Measurements from ENCODE around the gene CNKSR1.

Gene CNKSR1

GRCh38 chr1:26160527-26161414 lies 16.5 kb upstream of the CNKSR1 start:
- no peak for DNase-seq

DNA sequence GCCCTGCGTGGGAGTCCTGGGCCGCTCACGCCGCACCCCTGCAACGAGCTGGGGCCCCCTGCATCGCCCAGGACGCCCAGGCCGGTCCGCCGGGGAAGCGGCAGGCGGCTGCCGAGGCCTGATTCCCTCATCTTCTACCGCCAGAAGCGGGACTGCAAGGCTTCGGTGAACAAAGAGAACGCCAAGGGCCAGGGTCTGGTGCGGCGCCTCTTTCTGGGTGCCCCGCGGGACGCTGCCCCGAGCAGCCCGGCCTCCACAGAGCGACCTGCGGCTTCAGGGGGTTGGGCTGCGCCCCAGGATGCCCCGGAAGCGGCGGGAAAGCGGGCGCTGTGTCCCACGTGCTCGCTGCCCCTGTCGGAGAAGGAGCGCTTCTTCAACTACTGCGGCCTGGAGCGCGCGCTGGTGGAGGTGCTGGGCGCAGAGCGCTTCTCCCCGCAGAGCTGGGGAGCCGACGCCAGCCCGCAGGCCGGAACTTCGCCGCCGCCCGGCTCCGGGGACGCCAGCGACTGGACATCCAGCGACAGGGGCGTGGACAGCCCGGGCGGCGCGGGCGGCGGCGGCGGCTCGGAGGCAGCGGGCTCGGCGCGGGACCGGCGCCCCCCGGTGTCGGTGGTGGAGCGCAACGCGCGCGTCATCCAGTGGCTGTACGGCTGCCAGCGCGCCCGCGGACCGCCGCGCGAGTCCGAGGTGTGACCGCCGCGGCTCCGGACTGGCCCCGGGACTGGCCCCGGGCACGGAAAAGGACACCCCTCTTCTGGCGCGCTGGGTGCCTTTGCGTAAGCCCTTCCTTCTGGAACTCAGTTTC lies 15.7 kb upstream of the CNKSR1 start:
- peak; percentile 28 for DNase-seq

DNA sequence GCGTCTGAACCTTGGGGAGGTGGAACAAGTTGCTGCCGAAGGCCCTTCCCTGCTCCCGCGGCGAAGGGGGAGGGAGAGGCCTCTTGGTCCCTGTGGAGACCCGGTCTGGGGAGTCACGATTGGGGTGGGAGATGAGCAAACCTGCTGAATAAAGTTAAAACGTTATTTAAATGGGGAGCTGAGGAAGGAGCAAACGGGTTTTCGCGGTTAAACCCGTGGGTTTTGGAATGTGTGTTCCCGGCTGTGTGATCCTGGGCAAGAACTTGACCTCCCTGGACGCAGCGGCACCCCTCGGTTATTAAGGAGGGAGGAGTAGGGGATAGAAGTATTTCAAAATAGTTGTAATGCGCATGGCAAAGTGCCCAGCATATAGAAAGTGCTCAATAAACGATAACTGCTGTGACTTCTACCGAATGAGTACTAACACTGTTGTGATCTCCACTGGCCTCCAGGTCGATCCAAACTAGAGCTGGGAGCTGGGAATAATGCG lies 15.0 kb upstream of the CNKSR1 start:
- DNase-seq, result no peak

DNA sequence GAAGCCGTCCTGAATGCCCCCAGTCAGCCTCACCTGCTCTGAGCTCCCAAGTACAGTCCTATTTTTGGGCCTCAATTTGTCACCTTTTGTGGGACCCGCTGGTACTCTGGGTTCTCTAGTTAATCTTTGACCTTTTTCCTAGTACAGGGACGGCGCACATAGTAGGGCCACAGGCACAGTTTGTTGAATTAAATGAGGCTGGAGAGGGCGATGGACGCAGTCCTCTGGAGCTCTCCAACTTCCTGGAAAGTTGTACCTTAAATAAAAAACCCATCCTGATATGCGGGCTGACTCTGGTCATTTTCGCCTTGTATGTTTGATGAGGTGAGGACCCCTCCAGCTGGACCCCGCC lies 13.6 kb upstream of the CNKSR1 start:
- no peak for DNase-seq

- DNase-seq, result peak; percentile 53
Observed at GRCh38 chr1:26164036-26164860, 13.0 kb upstream of the CNKSR1 start.

GRCh38 chr1:26164861-26165842 lies 12.1 kb upstream of the CNKSR1 start:
- DNase-seq, result no peak

GRCh38 chr1:26166719-26167281 lies 10.5 kb upstream of the CNKSR1 start:
- no peak for DNase-seq

- no peak for DNase-seq
Observed at GRCh38 chr1:26168410-26169197, 8.7 kb upstream of the CNKSR1 start, which contains the start of gene C1orf232. C1orf232 (minus strand) TSS chr1:26168963; CDS start chr1:26168499, 464 bp downstream.

- no peak for DNase-seq
Observed at GRCh38 chr1:26169198-26169554, 8.1 kb upstream of the CNKSR1 start.

- peak; percentile 91 for DNase-seq
Observed at GRCh38 chr1:26169669-26170471, 7.4 kb upstream of the CNKSR1 start, which contains the start of gene ZNF593. ZNF593 (plus strand) TSS chr1:26169908; CDS start chr1:26169984, 76 bp downstream.

DNA sequence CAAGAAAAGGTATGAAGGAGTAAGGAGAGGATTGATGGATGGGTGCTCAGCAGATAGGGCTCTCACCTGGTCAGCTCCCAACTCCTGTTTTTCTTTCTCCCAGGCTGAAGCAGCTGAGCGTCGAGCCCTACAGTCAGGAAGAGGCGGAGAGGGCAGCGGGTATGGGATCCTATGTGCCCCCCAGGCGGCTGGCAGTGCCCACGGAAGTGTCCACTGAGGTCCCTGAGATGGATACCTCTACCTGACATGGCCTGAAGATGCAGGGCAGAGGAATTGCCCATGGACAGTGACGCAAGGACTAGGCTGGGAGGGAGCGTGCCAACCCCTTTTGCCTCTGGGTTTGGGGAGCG lies 6.8 kb upstream of the CNKSR1 start:
- DNase-seq, result no peak

GRCh38 chr1:26171084-26172072 lies 5.9 kb upstream of the CNKSR1 start, which contains the start of gene ZNF593OS:
ZNF593OS (minus strand) TSS chr1:26171832; CDS start chr1:26171661, 171 bp downstream.
- no peak for DNase-seq

DNA sequence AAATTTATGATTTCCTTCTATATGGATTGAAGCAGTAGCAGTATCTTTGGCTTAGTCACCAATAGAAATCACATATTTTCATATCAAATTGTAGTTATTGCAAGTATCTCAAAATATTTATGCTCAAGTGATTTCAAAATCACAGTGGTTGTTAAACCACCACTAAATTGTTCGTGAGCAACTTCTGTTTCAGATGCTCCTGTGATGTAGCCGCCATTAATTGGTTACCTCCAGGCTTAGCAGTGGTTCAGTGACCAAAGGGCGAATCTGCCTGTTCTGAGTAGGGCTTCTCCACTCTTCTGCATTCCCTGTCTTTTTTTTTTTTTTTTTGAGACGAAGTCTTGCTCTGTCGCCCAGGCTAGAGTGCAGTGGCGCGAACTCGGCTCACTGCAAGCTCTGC lies 1.9 kb upstream of the CNKSR1 start:
- no peak for DNase-seq

- no peak for DNase-seq
Observed at GRCh38 chr1:26180010-26180506, 2.8 kb downstream of the CNKSR1 start.

DNA sequence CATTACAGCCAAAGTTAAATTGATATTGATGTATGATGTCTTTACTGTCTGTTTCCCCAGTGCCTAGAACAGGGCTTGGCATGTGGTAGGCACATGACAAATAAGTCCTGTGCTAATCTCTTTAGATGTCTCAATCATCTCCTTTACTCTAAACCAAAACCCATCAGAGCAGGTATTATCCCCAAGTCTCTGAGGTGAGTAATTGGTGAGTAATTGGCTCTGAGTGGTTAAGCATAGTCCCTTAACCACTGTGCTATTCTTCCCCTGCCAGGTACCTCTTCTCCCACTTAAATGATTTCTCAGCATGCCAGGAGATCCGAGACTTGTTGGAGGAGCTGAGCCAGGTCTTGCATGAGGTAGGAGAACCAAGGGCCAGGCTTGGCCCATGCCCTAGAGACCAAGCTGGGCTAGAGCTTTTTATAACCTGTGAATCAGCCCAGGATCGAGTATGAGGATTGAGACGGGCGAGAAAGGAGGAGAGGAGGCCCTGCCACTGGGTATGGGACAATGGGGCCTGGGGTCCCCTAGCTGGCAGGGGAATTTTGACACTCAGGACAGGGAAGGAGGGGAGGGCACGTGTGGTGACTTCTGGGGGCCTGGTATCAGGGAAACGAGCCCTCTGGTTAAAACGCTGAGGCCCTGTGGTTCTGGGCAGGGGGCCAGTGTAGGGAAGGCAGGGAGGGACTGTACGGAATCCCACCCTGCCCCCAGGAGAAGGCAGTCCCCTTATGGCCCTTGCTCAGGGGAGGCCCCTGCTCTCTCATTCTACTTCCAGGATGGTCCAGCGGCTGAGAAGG lies 4.5 kb downstream of the CNKSR1 start:
- no peak for DNase-seq

DNA sequence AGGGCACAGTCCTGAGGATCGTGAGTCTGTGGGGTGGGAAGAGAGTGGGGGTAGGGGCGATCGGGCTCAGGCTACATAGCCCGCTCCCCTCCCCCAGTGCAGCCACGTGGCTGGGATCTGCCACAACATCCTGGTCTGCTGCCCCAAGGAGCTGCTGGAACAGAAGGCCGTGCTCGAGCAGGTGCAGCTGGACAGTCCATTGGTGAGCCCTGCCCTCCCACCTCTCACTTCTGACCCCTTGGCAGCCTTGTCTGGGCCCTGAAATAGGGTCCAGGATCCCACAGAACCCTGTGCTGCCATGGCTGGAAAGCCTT lies 5.0 kb downstream of the CNKSR1 start:
- DNase-seq, result no peak

DNA sequence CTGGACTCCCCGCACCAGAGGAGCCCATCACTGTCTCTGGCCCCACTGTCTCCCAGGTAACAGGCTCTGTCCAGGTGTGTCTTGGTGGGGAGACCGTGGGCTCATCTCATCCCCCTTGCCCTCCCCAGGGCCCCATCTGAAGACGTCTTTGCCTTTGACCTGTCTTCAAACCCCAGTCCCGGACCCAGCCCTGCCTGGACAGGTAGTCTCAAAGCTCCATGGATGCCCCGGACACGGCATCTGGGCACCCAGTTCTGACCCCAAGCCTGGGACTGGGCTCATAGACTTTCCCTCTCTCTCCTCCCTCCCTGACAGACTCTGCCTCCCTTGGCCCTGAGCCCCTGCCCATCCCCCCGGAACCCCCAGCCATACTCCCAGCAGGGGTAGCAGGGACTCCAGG lies 6.8 kb downstream of the CNKSR1 start:
- DNase-seq, result no peak

Data from CD4-positive, alpha-beta T cell treated with Interleukin-10 for 1 hour (primary cell).